Epidermal melanocyte (primary cell): ENCODE measurements around the gene ENDOV.
A peak's percentile ranks its signal among the peaks of the same experiment; 100 is the strongest.

Experiments used
- DNase-seq: peaks from one replicate; pipeline ENCODE4 v3.0.0; 2011; ENCODE audit warnings: low spot score; ENCODE audit not compliant: insufficient read length

The ENDOV gene

GRCh38 chr17:80465327-80465974, 50.5 kb downstream of the ENDOV start:
- DNase-seq = no peak

- DNase-seq = no peak
These were observed 51.3 kb downstream of the ENDOV start for GRCh38 chr17:80466188-80466705.

- no peak for DNase-seq
These were observed 53.3 kb downstream of the ENDOV start for GRCh38 chr17:80468242-80468641.

- DNase-seq = no peak
These were observed 54.0 kb downstream of the ENDOV start for GRCh38 chr17:80468781-80469493.

- DNase-seq = no peak
These were observed 54.7 kb downstream of the ENDOV start for GRCh38 chr17:80469667-80470066.

- no peak for DNase-seq
These were observed 55.6 kb downstream of the ENDOV start for GRCh38 chr17:80470603-80471002.

- DNase-seq = no peak
These were observed 57.0 kb downstream of the ENDOV start for GRCh38 chr17:80471922-80472321.

- DNase-seq = no peak
These were observed 58.0 kb downstream of the ENDOV start for GRCh38 chr17:80472996-80473395.

GRCh38 chr17:80473701-80474100, 58.7 kb downstream of the ENDOV start:
- DNase-seq = no peak

GRCh38 chr17:80474231-80474960, 59.4 kb downstream of the ENDOV start:
- peak; percentile 75 for DNase-seq

GRCh38 chr17:80474961-80475909, 60.3 kb downstream of the ENDOV start:
- no peak for DNase-seq

- no peak for DNase-seq
These were observed 61.2 kb downstream of the ENDOV start, which contains the start of gene NPTX1 for GRCh38 chr17:80475910-80476876. NPTX1 (minus strand) TSS chr17:80476607; CDS start chr17:80476446, 161 bp downstream.

GRCh38 chr17:80476877-80477646, 62.1 kb downstream of the ENDOV start:
- no peak for DNase-seq

- peak; percentile 81 for DNase-seq
These were observed 62.9 kb downstream of the ENDOV start for GRCh38 chr17:80477647-80478478.

GRCh38 chr17:80478487-80479245, 63.7 kb downstream of the ENDOV start:
- no peak for DNase-seq

GRCh38 chr17:80479246-80479566, 64.2 kb downstream of the ENDOV start:
- DNase-seq = no peak

GRCh38 chr17:80480248-80480647, 65.3 kb downstream of the ENDOV start:
- no peak for DNase-seq
